ENCODE results near the gene NR4A1. TPM values are rescaled to one million over a fixed set of nuclear protein-coding genes. Genes with fewer than 3 reads are reported as not detected.

NR4A1 gene
- total RNA-seq, 1 donor from 2014 or later, result 55.5 TPM

GRCh38 chr12:52020539-52021336 lies 30.5 kb upstream of the NR4A1 start:
- DNase-seq, result no peak

DNA sequence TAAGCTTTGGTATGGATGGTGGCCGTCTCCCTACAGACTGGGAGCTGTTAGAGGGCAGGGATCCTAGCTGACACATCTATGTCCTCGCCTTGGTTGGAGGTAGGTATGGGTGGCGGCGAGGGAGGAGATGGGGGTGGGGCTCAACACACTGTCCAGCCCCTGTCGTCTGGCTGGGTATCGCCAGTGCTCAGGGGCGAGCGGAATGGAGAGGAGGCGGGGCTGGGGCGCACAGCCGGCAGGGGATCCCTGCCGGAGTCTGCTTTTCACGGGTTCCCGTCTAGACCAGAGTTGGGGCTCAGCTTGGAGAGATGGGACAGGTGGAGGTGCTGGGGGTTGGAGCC lies 28.4 kb upstream of the NR4A1 start:
- Histone ChIP-seq H3K27me3 (ENCODE audit: low read depth) (no peaks in the 10 kb centered on the region), H3K9me3 (replicated peaks) (no peaks in the 10 kb centered on the region), H3K36me3 (no peaks in the 10 kb centered on the region), H3K27ac (replicated peaks) (peak overlapping the region; percentile 73), H3K4me1 (peaks cover 55% of the 10 kb centered on the region), H3K4me3 (peak overlapping the region; percentile 72)
- TF ChIP-seq CTCF (IDR thresholded peaks at IDR 0.05; ENCODE audit: borderline replicate concordance), result no peak
- no peak for DNase-seq
- intact Hi-C loops (cut with micrococcal nuclease), result no loop called here

More at GRCh38 chr12:52020539-52021336, 30.5 kb upstream of the NR4A1 start:
- Histone ChIP-seq H3K36me3 (no peaks in the 10 kb centered on the region), H3K27me3 (ENCODE audit: low read depth) (no peaks in the 10 kb centered on the region), H3K4me1 (peaks cover 35% of the 10 kb centered on the region), H3K27ac (replicated peaks) (no peak overlapping the region), H3K9me3 (replicated peaks) (no peaks in the 10 kb centered on the region), H3K4me3 (no peak overlapping the region)
- peak; percentile 73 for TF ChIP-seq CTCF (IDR thresholded peaks at IDR 0.05; ENCODE audit: borderline replicate concordance)
- intact Hi-C loops (cut with micrococcal nuclease), result no loop called here

DNA sequence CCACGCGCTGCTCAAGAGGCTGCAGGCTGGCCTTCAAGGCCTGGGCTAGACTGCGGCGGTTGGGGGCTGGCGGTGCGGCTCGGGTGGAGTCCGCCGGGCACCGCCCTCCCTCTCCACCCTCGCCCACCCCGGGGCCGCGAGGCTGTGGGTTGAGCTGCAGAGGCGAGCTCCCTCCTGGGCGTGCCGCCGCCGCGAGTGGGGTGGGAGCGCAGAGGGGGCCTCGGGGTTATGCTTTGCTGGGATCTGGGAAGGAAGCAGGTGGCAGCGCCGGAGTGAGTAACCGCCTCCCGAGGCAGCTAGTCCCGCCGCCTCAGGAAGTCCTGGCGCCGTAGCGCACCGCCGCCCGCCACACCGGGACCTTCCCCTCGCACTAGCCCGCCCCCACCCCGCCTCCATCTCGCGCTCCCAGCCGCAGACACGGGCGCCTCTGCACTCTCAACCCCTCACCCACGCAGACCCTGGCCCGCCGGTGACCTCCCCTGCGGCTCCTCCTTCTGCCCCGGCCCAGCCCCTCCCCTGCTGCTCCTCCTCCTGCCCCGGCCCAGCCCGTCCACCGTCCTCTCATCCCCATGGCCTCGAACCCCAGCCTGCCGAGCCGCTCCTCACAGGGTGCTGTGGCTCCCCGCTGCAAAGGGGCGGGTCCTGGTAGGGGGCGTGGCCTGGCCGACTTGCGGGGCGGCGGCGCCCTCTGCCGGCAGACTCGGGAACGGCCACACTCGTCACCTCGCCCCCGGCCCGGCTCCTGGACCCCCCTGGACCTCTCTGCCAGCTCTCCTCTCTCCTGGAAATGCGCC lies 27.9 kb upstream of the NR4A1 start:
- Histone ChIP-seq H3K36me3 (no peaks in the 10 kb centered on the region), H3K27me3 (ENCODE audit: low read depth) (no peaks in the 10 kb centered on the region), H3K27ac (replicated peaks) (peak overlapping the region; percentile 73), H3K4me3 (peak overlapping the region; percentile 72), H3K4me1 (peaks cover 55% of the 10 kb centered on the region), H3K9me3 (replicated peaks) (no peaks in the 10 kb centered on the region)
- intact Hi-C loops (cut with micrococcal nuclease), result no loop called here
- peak; percentile 94 for TF ChIP-seq CTCF (IDR thresholded peaks at IDR 0.05; ENCODE audit: borderline replicate concordance)
- peak; percentile 89 for DNase-seq

GRCh38 chr12:52023976-52024688 lies 27.1 kb upstream of the NR4A1 start:
- DNase-seq, result no peak
- H3K27ac ChIP-seq (replicated peaks), result peak overlapping the region; percentile 73
- peak overlapping the region; percentile 72 for H3K4me3 ChIP-seq
- no peaks in the 10 kb centered on the region for H3K36me3 ChIP-seq
- H3K27me3 ChIP-seq (ENCODE audit: low read depth), result no peaks in the 10 kb centered on the region
- TF ChIP-seq CTCF (IDR thresholded peaks at IDR 0.05; ENCODE audit: borderline replicate concordance), result peak; percentile 7
- intact Hi-C loops (cut with micrococcal nuclease), result no loop called here
- H3K9me3 ChIP-seq (replicated peaks), result no peaks in the 10 kb centered on the region
- peaks cover 59% of the 10 kb centered on the region for H3K4me1 ChIP-seq

GRCh38 chr12:52024845-52025230 lies 26.4 kb upstream of the NR4A1 start:
- Histone ChIP-seq H3K27me3 (ENCODE audit: low read depth) (no peaks in the 10 kb centered on the region), H3K36me3 (no peaks in the 10 kb centered on the region), H3K27ac (replicated peaks) (peak overlapping the region; percentile 93), H3K4me3 (peak overlapping the region; percentile 72), H3K9me3 (replicated peaks) (no peaks in the 10 kb centered on the region), H3K4me1 (peaks cover 66% of the 10 kb centered on the region)
- TF ChIP-seq CTCF (IDR thresholded peaks at IDR 0.05; ENCODE audit: borderline replicate concordance), result no peak
- no peak for DNase-seq
- intact Hi-C loops (cut with micrococcal nuclease), result loop anchor here (5.0 kb wide), 1 partner anchor 57 kb away; no protein-coding TSS in a partner anchor

Data from left ventricle myocardium inferior (tissue), 1 donor.